Effector CD4-positive, alpha-beta T cell (primary cell): ENCODE measurements around the gene C12orf42.

Experiments
- DNase-seq: peaks from one replicate; pipeline ENCODE4 v3.0.0-alpha.2; 2020

The C12orf42 gene

DNA sequence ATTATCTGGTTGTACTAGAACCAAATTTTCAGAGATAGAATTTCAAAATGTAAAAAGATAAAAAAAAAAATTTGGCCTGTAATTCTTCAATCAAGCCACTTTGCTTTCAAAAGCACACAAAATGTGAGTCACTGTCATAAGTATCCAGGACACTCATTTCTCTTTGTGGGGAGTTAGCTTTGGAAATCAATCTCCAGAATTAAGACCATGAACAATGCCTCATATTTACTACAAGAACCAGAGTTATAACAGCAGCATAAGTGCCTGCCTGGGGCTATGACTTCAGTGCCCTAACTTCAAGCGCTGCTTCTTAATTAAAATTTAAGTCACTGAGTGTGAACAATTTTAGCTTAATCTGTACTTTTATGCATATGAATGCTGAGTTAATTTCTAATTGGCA, 162.1 kb downstream of the C12orf42 start:
- no peak for DNase-seq

DNA sequence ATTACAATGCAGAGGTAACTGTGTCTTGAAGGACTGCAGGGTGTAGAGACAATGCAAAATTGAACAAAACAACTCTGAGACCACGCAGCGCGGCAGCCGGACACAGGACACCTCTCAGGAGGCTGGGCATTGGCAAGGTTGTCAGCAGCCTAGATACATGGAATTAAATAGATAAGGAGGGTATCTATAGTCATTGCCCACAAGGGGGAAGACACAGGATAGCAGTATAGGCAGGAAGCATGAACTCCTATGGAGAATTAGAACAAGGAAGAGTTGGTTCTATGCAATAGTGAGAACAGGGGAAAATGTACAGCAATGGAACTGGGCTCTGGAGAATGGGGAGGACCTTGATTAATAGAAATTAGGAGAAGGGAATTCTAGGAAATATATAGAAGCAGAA, 164.1 kb downstream of the C12orf42 start:
- no peak for DNase-seq

DNA sequence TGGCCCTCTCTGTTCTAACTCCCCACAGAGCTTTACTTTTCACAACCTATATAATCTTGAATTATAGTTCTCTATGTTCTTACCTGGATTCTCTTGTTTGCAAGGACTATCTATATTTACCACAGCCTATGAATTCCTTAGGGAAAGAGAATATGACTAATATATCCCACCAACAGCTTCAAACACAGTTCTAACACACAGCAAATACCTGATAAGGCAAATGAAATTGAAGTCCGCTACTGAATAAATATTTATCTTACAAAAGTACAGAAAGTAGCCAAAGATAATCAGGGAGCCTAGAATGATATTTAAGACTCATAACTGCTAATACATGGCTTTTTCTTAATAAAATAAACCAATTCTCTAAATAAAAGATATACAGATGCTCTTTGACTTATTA, 165.1 kb downstream of the C12orf42 start:
- DNase-seq = no peak

DNA sequence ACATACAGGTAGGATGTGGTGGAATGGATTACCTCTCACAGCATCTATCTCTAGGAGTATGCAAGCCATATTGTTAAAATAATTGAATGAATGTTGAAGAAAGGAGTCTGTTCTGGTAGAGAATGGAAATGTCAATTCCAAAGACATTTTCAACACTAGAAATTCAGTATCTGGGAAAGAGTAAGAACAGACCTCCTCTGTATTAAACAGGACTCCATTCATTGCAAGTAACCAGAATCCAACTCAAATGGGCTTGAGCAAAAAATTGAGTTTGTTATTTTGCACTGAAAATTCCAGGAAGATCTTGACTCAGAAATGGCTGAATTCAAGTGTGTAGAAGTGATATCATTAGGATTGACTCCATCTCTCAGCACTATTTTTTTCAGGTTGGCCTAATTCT, 168.1 kb downstream of the C12orf42 start:
- no peak for DNase-seq

DNA sequence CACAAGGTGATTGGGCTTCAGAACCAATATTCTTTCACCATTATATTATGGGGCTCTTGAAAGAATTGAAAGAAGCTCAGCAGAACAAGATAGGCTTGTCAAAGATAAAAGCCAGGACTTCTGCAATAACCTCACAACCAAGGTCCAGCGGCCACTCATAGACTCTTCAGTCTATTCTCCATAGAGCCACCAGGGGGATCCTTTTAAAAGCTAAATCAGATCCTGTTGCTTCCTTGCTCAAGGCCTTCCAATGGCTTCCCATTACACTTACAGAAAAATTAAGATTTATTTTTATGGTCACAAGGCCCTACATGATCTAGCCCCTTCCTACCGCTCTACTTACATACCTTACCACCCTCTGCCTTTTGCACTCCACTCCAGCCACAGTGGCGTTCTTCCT, 169.6 kb downstream of the C12orf42 start:
- DNase-seq = no peak

DNA sequence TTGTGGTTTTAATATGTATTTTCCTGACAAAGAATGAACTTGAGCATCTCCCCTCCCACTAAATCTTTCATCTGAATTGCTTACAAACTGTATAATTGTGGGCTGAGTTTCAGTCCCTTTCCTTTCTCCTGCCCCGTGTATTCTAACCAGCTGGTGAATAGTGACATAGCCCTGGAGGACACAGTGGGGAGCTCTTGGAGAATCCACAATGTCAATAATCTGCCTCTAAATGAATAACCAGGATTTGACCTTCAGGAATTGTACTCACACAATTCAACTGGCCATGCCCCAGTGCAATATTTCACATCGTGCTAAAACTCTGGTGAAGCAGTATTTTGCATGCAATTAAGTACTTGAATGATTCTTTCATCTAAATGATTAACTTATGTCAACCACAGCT, 177.2 kb downstream of the C12orf42 start:
- DNase-seq = no peak

DNA sequence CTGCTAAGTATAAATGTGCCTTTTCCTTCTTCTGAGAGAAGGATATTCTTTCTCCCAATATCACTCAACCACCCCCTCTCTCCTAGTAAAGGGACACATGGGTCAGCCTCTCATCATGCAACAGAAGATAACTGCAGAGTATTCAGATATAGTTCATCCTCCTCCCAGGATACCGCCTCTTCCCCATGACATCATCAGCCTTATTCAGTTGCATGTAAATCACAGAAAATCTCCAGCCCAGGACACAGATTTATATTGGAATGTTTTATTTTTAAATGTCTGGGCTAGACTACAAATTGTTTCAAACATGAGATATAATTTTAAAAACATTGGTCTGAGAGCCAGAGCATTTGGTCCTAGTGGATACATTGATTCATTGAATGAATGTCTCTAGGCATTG, 178.5 kb downstream of the C12orf42 start:
- no peak for DNase-seq

DNA sequence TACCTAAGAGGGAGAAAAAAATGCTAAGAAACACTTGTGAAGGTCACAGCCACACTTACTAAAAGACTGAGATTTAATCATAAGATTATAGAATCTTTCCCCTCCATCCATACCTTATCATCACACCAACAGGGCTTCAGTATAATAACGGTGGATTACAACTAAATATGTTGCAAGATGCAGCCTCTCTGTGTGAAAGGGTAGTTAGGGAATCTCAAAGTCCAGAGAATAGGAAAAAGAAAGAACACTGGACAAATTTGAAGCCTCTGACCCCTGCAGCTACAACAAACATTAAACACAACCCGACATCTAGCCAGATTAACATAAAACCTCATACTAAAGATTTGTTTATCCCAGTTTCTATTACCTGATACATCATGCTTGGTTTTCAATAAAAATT, 181.0 kb downstream of the C12orf42 start:
- no peak for DNase-seq

DNA sequence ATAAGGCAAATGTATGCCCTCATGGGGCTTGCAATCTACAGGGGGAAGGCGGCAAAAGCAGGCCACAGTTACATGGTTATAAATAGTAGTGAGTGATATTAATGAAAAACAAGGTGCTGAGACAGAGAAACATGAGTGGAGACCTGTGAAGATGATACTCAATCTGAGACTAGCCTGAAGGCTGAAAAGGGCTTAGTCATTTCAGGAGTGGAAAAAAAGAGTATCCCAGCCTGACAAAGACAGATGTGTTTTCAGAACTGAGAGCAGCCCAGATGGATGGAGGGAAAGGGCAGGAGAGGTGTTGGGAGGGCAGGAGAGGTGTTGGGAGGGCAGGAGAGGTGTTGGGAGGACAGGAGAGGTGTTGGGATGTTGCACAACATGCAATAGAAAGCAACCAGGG, 181.9 kb downstream of the C12orf42 start:
- no peak for DNase-seq

DNA sequence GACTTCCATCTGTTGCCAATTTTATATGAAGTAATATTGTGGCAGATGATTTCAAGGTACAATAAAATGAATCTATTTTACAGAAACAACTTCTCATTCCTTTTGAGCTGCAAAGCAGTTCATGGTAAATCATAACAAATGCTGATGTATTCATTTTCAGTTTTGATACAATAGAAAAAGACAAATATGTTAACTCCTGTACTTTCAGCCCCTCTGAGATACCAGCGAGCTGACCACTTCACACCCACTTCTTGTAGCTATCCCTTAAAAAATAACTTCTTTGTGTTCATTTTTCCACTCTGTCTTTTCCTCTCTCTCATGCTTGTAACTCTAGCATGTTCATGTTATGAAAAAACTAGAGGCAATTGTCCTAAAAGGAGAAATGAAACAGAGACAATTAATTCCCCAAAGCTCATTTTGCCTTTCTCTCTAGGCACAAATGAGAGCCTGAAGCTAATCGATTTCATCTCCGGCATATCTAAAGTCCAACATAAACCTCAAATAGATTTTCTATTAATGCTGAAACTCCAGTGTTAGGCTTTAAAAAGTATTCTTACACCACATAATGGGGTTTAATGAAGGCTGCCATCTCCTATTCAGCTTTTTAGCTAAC, 182.9 kb downstream of the C12orf42 start:
- no peak for DNase-seq

DNA sequence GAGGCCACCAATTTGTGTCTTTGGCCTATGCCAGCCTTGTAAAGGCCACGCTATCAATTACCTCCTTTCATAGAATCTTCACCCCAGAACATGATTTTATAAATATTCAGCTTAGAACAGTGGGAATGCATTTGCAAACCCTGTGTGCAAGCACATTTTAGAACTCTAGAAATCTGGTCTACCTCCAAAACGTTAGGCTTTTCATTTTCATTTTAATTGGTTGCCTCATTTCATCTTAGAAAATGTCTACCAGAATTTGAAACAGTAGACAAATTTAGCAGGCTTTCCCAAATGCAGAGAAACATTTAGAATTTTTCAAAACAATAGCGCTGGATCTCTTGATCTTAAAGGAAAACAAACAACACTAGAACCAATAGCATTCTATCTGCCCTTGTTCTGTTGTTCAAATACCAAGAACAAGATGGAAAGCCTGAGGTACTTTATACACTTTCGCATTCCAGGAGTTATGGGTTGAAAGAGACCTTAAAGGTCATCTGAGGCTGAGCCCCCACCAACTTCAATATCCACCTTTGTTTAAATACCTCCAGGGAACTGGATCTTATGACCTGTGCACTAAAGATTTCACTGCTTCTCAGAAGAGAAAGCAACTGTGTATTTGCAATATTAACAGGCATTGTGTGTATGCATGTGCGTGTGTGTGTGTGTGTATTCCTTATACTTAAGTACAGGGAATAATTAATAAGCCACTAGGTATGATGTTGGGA, 185.1 kb downstream of the C12orf42 start:
- no peak for DNase-seq

DNA sequence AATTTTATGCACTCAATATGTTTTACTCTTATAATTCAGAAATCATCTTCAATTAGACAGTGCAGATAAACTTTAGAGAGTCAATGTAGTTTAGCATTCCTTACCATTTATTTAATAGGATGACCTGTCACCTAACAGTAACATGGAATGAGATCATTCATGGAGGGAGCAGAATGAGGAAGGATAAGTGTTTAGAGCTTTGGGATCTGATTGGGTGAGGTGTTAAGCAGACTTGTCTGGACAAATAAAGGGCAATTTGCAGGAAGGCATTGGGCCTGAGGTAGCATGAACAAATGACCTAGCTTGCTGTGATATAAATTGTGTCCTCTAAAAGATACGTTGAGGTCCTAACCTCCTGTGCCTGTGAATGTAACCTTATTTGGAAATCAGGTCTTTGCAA, 187.4 kb downstream of the C12orf42 start:
- DNase-seq = no peak

DNA sequence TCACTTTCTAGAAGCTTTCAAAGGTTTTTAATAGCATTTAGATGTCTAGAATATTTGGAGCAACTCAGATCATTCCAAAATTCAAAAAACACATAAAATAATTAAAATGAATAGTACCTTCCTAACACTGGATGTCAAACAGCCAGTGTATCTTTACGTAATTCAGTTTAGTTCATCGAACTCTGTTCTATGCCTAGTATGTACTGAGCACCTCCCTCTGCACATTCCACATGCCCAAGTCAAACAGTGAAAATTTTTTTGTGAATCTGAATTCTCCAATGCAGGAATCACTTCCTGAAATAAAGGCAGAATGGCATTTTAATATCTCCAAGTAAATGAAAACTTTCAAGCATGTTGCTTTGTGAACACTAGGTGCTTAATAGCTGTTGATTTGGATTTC, 192.3 kb downstream of the C12orf42 start:
- DNase-seq = no peak

DNA sequence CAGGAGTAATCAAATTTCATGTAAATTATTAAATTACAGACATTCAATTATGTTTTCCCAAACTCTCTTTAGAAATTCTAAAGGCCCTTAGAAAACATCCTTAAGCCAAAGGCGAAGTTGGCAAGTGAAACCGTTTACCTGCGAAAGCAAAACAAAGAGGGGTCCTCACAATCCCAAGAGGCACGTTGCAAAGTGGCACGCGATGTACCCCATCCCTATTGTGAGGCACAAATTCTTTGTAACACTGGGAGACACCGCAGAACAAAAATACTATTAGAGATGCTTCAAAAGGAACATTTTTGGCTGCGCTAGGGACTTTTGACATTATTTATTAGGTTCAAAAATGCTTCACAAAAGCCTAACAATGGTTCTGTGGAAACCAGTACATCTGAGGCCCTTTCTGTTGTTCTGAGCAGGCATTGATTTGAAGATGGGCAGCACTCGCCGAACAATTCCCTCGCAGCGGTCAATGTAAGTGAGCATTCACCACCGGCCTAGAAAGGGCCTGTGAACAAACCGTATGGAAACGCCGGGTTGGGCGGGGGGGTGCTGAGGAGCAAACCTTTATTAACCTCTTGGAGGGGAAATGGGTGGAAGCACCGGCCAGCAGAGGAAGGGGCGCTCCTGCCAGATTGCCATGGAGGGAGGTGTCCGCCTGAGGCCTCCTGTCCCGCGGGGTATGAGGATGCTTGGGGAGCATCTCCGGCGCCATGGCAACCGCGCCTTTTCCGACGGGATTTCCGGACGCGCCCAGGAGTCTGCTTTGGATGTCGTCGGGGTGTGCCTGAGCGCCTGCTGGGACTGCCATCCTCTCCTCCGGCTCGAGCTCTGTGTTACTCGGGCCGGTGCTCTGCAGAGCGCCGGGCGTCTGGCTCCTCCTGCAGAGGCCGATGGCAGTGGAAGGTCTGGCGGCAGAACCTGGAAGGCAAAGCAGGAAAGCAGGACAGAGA, 193.9 kb downstream of the C12orf42 start:
- DNase-seq = no peak

DNA sequence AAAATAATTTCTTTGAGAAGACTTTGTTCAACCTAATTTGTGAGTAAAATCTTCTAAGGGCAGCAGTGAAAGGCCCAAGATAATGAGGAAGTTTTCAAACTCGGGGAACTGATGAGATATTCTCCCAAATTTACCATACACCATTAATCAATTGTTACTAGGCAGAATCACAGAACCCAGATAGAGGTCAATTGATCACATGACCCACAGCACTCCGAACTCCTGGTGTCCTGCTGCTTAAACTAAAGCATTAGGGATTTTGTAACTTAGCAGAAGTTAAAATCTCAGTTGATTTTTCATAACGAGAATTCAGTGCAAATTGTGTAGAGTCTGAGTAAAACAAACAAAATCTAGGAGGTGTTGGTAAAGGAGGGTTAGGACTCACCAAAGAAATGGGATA, 207.8 kb downstream of the C12orf42 start:
- no peak for DNase-seq

DNA sequence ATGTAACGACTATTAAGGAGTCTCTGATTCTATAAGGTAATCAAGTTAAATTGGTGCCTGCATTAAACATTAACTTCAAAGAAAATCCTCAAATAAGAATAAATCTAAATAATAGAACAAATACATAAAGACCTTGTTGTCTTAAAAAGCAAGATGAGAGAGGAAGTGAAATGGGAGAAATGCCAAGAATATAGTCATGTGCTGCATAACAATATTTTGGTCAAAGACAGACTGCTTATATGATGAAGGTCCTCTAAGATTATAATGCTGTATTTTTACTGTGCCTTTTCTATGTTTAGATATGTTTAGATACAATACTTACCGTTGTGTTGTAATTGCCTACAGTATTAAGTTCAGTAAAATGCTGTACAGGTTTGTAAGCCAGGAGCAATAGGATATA, 213.6 kb downstream of the C12orf42 start:
- DNase-seq = no peak

DNA sequence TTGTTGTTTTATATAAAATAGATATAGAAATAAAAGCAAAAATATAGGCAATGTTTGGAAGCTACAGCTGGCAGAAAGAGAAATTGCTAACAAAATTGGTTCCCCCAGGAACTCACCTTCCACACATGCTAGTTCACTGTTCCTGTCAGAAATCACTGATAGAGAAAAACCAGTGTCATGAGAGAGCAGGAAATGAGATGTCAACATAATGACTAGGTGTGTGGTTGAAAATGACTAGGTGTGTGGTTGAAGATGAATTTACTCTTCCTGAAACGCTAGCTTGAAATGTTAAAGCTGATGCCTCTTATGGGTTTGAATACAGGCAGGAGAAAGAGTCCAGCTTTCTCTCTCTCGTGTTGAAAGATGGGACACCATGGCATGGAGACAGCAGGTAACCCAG, 216.3 kb downstream of the C12orf42 start:
- DNase-seq = no peak

DNA sequence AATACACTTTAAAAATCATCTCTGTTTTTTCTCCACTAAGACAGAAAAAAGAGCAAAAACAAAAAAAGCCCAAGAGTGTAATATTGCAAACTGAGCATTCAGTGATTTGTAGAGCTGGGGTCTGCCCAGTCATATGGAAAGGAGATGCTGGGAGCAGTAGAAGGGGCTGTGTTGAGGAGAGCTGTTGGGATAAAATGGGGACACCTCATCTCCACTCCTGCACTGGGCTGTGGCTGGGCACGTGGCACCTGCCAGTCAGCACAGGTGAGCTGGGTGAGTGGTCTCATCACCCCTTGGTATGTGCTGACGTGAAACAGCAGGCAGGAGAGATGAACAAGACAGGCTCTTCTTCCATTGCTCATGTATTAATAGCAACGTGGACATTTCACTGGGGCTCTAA, 217.4 kb downstream of the C12orf42 start:
- DNase-seq = no peak

DNA sequence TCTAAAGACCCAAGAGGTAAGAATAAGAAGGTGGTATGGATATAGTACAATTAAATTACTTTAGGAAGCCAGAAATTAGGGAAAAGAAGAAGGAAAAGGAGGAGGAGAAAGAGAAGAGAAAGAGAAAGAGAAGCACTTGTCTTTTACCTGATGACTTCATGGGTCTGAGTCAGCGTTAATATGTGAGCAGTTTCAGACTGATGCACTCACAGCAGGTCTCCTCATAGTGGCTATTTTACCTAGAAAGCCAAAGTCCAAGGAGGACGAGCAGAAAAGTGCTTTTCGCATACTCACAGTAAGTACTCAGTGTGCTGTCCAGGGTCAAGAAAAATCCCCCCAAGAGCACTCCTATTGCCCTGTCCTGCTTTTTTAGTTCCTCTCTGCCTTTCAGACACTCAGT, 222.1 kb downstream of the C12orf42 start:
- no peak for DNase-seq

DNA sequence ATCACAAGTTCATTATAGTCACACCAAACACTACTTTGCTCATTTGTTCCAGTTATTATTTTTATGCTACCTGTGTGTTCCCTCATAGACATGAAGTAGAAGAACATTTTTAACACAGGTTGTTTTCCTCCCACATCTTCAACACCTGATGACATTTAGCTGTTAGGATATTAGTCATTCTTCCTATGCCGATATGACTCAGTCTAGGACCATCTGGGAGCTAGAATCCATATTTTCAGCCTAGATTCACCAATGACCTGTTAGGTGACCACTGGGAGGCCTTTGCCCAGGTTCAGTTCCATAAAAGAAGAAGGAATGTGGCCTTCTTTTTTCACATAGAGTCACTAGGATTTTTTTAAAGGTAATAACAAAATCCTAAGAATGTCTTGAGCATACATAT, 222.8 kb downstream of the C12orf42 start:
- no peak for DNase-seq

DNA sequence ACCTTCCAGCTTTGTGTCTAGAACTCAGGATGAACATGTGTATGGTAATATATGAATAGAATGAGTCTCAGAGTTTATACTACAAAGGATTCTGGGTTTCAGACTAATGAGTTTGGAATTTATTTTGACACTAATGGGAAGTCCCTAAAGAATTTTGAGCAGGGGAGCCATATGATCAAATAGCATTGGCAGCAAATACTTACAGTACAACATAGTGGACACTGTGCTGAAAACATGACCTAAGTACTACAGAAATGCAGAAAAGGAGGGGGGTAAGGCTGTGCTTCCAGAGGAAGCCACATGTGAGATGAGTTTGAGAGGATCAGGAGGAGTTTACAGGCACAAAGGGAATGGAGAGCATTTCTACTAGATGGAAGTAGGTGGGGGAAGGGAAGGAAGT, 225.8 kb downstream of the C12orf42 start:
- DNase-seq = no peak

DNA sequence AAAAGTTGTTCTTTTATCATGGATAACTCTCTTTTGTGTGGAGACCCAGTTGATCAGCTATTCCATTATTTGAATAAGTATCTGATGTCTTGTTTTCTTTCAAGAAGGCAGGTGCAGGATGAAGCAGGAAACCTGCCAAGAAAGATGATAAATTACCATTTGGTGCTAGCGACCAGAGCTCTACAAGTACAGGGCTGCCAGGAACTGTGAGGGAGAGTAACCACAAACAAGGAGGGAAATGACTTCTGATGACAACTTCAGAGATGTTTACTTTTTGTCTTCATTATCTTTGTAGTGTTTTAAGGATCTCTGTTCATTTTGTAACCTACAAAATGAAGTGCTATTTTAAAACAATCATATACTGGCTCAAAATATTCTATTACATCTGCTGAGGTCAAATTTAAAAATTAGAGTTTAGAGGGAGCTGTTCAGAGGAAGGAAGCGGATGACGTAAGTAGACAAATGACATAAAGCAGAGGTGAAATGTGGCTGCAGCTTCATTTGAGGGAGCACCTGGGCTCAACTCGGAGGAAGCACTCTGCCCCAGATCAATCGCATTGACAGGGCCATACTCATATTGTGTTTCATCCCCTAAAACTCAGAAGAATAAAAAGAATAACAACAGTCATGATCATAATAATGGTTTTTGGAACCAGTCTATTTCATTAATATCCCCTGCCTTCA, 226.8 kb downstream of the C12orf42 start:
- no peak for DNase-seq

DNA sequence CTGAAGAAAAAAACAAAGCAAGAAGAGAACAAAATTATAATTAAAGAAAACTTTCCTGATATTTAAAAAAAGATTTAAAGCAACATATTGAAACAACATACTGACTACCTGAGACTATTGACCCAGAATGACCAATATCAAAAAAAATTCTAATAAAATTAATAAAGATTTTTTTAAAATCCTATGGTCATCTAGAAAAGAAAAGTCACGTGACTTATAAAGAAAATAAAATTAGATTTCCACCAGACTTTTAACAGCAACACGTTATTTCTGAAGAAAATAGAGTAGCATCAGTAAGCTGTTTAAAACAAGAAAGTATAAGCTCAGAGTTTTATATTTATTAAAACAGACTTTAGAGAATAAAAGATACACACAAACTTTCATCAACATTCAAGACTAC, 238.0 kb downstream of the C12orf42 start:
- no peak for DNase-seq
